Urinary bladder (tissue), 4 donors: ENCODE results near the gene ACSS2. TPM values are rescaled to one million over a fixed set of nuclear protein-coding genes. Genes with fewer than 3 reads are reported as not detected.

Experiments used
- DNase-seq: peaks from one replicate; pipeline ENCODE4 v3.0.0-alpha.2; 2015; ENCODE audit errors: extremely low spot score
- H3K27ac ChIP-seq: one replicate; pipeline ENCODE4 v1.5.1; 2013; ENCODE audit warnings: low read depth, mild to moderate bottlenecking, moderate library complexity
- H3K36me3 ChIP-seq: one replicate; pipeline ENCODE4 v1.6.1; 2013; ENCODE audit warnings: mild to moderate bottlenecking, moderate library complexity; ENCODE audit not compliant: insufficient read depth
- H3K4me1 ChIP-seq: one replicate; pipeline ENCODE4 v1.6.1; 2013; ENCODE audit warnings: mild to moderate bottlenecking, moderate library complexity; ENCODE audit not compliant: insufficient read depth
- H3K4me3 ChIP-seq: one replicate; pipeline ENCODE4 v1.5.1; 2013; ENCODE audit warnings: low read depth, low read length
- WGBS: extraction: QIAGEN DNeasy Blood & Tissue Kit; methylation state at CpG from one replicate; pipeline ENCODE4 v1.1.7; 2013; 5-methylcytosine and 5-hydroxymethylcytosine counted together
- polyA plus RNA-seq: library from polyadenylated mRNA; stranded (reverse); fragments of 200-250 nt; gene quantifications from one replicate; pipeline ENCODE4 v1.2.3, GENCODE V29; 2013
- total RNA-seq: library from RNA; depleted of rRNA; stranded (reverse); fragments of >200 nt; gene quantifications from one replicate; pipeline ENCODE4 v1.2.3, GENCODE V29; 2014
- donor health status: healthy with polysubstance abuse.
- donor health status: healthy.

Gene ACSS2
- total RNA-seq (21.7 TPM), polyA plus RNA-seq (29.5 TPM)

DNA sequence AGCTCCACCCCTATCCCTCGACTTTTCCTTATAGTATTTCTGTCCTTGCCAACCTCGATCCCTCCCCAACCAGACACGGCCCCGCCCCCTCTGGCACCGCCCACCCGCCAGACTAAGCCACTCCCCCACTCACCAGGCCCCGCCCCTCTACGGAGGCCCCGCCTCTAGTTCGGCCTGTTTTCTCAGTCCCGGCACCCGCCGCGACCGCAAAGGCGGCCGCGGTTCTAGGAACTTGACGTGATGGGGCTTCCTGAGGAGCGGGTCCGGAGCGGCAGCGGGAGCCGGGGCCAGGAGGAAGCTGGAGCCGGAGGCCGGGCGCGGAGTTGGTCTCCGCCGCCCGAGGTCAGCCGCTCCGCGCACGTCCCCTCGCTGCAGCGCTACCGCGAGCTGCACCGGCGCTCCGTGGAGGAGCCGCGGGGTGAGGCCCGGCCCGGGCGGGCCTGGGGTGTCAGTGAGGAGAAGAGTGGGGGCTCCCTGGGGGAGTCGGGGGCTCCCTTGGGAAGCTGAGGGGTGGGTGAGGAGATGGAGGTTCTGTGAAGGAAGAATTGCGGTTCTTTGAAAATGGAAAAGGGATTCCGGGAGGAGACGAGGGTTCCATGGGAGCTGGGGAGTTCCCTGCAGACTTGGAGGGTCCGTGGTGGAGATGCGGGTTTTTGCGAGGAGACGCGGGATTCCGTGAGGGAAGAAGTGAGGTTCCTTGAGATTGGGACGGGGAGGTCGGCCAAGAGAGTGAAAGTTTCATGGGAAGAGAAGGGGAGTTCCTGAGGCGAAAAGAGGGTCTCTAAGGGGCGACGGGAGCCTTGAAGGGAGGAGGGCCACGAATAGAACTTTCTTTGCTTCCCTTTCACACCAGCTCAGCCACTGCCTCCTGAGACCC lies at the start of gene ACSS2:
Gene ACSS2 (plus strand): TSS at position 207 of the 877 bp plus-strand sequence. CDS start 34 bp downstream, at position 241.
- under 1% methylated on average over 63 of the region's 63 CpGs for WGBS
- Histone ChIP-seq H3K4me3 (peak within 1 kb of the TSS; percentile 79), H3K36me3 (no peaks in the 10 kb centered on the region), H3K4me1 (no peaks in the 10 kb centered on the region), H3K27ac (peak within 1 kb of the TSS; percentile 76)
- DNase-seq, result no peak

DNA sequence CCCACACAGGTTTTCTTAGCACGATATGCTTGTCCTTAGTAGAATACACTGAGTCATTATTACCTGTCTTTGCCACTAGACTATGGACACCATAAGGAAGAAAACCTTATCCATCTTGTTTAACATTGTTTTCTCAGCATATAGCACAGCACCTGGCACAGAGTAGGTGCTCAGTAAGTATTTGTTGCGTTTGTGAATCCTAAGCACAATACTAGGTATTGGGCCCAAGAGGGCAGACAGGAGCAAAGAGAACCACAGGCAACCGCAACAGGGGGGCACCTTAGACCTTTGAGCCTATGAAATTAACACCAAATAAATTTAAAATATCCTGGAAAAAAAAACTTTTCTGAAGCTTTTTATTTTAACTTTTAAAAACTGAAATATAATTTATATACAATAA lies 47.2 kb upstream of the ACSS2 start:
- no peaks in the 10 kb centered on the region for H3K36me3 ChIP-seq
- WGBS, result 67% methylated on average over 3 of the region's 3 CpGs
- DNase-seq, result no peak
- no peak overlapping the region for H3K4me3 ChIP-seq
- H3K27ac ChIP-seq, result no peak overlapping the region
- no peaks in the 10 kb centered on the region for H3K4me1 ChIP-seq

DNA sequence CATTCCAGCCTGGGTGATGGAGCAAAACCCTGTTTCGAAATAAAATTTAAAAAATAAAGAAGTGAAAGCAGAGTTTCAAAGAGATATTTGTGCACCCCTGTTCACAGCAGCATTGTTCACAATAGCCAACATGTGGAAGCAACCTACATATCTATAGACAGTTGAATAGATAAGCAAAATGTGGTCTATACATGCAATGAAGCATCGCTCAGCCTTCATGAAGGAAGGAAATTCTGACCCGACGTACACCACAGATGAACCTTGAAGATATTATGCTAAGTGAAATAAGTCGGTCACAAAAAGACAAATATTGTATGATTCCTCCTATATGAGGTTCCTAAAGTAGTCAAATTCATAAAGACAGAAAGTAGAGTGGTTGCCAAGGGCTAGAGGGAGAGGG lies 44.5 kb upstream of the ACSS2 start:
- Histone ChIP-seq H3K27ac (no peak overlapping the region), H3K4me1 (no peaks in the 10 kb centered on the region), H3K36me3 (no peaks in the 10 kb centered on the region), H3K4me3 (no peak overlapping the region)
- no peak for DNase-seq
- WGBS, result 70% methylated on average over 5 of the region's 5 CpGs

- H3K4me3 ChIP-seq, result no peak overlapping the region
- 48% methylated on average over 6 of the region's 6 CpGs for WGBS
- H3K4me1 ChIP-seq, result no peaks in the 10 kb centered on the region
- H3K36me3 ChIP-seq, result no peaks in the 10 kb centered on the region
- no peak overlapping the region for H3K27ac ChIP-seq
- DNase-seq, result no peak
These were observed 41.9 kb upstream of the ACSS2 start for GRCh38 chr20:34834459-34834893.

DNA sequence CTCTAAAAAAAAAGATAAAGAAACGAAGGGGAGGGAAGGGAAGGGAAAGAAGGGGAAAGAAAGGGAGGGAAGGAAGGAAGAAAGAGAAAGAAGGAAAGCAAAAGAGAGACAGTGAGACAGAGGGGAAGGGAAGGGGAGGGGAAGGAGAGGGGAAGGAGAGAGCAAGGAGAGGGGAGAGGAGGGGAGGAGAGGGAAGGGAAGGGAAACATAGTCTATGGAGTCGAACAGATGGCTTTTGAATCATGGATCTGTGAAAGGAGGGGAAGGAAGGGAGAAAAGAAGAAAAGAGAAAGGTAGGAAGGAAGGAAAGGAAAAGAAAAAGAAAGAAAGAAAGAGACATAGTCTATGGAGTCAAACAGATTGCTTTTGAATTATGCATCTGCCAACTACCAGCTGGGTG lies 34.3 kb upstream of the ACSS2 start:
- no peaks in the 10 kb centered on the region for H3K4me1 ChIP-seq
- no peak overlapping the region for H3K27ac ChIP-seq
- DNase-seq, result no peak
- 58% methylated on average over 2 of the region's 2 CpGs for WGBS
- no peaks in the 10 kb centered on the region for H3K36me3 ChIP-seq
- H3K4me3 ChIP-seq, result no peak overlapping the region

DNA sequence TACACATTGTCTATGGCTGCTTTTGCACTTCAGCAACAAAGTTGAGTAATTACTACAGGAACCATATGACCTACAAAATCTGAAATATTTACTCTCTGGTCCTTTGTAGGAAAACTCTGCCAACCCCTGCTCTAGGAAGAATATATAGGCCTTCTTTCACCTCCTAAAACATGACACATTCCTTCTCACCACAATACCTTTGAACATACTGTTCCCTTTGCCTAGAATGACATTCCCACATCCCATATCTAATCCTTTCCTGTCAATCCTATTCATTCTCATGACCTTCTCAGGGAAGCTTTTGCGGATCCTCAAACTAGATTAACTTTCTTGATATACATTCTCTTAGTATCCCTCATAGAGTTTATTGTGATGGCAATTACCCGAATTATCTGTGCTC lies 33.0 kb upstream of the ACSS2 start:
- DNase-seq, result no peak
- Histone ChIP-seq H3K27ac (no peak overlapping the region), H3K4me1 (no peaks in the 10 kb centered on the region), H3K4me3 (no peak overlapping the region), H3K36me3 (no peaks in the 10 kb centered on the region)
- WGBS, result 90% methylated on average over 2 of the region's 2 CpGs

- H3K36me3 ChIP-seq, result no peaks in the 10 kb centered on the region
- DNase-seq, result no peak
- no peak overlapping the region for H3K27ac ChIP-seq
- WGBS, result 94% methylated on average over 5 of the region's 5 CpGs
- no peaks in the 10 kb centered on the region for H3K4me1 ChIP-seq
- H3K4me3 ChIP-seq, result no peak overlapping the region
These were observed 27.8 kb upstream of the ACSS2 start for GRCh38 chr20:34848597-34848996.

DNA sequence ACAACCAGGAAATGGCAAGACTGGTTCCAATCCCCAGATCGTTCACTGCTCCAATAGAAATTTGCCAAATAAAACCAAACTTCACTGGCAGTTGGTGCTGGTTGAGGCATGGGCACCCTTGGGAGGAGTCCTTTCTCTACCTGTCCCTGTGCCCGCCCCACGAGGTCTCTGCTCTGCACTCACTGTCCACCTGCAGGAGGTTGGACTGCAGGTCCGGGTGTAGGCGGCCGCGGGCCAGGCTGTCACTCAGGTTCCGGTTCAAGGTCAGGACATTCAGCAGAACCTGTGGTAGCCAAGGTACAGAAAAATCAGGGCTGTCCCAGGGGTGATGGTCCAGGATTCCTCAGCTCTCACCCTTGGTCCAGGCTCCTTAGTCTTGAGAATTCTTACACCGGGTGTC lies 26.6 kb upstream of the ACSS2 start:
- H3K36me3 ChIP-seq, result no peaks in the 10 kb centered on the region
- DNase-seq, result no peak
- no peak overlapping the region for H3K27ac ChIP-seq
- 85% methylated on average over 9 of the region's 9 CpGs for WGBS
- H3K4me1 ChIP-seq, result no peaks in the 10 kb centered on the region
- H3K4me3 ChIP-seq, result no peak overlapping the region

- Histone ChIP-seq H3K36me3 (no peaks in the 10 kb centered on the region), H3K4me3 (no peak overlapping the region), H3K27ac (no peak overlapping the region), H3K4me1 (no peaks in the 10 kb centered on the region)
- no peak for DNase-seq
- 95% methylated on average over 14 of the region's 14 CpGs for WGBS
These were observed 25.4 kb upstream of the ACSS2 start for GRCh38 chr20:34850969-34851368.

GRCh38 chr20:34852298-34852697 lies 24.1 kb upstream of the ACSS2 start:
- DNase-seq, result no peak
- 92% methylated on average over 4 of the region's 4 CpGs for WGBS
- H3K4me1 ChIP-seq, result no peaks in the 10 kb centered on the region
- H3K27ac ChIP-seq, result no peak overlapping the region
- no peak overlapping the region for H3K4me3 ChIP-seq
- H3K36me3 ChIP-seq, result no peaks in the 10 kb centered on the region

DNA sequence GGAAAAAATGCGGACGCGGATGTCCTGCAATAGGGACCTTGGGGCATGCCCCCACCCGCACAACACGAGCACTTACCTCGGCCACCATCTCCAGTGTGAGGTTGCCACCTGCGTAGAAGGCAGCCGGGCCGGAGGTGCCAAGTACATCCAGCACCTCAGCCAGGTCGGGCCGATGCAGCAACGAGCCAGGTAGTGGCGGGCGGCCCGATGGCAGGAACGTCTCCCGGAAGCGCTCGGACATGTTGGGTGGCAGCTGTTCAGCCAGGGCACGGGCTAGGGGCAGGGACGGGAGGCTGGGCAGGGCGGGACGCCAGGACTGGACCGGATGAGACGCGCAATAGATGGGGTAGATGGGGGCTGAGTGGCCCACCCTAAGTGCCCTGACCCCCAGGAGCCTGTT lies 17.0 kb upstream of the ACSS2 start:
- Histone ChIP-seq H3K4me3 (no peak overlapping the region), H3K4me1 (no peaks in the 10 kb centered on the region), H3K27ac (no peak overlapping the region), H3K36me3 (no peaks in the 10 kb centered on the region)
- 96% methylated on average over 26 of the region's 26 CpGs for WGBS
- no peak for DNase-seq

DNA sequence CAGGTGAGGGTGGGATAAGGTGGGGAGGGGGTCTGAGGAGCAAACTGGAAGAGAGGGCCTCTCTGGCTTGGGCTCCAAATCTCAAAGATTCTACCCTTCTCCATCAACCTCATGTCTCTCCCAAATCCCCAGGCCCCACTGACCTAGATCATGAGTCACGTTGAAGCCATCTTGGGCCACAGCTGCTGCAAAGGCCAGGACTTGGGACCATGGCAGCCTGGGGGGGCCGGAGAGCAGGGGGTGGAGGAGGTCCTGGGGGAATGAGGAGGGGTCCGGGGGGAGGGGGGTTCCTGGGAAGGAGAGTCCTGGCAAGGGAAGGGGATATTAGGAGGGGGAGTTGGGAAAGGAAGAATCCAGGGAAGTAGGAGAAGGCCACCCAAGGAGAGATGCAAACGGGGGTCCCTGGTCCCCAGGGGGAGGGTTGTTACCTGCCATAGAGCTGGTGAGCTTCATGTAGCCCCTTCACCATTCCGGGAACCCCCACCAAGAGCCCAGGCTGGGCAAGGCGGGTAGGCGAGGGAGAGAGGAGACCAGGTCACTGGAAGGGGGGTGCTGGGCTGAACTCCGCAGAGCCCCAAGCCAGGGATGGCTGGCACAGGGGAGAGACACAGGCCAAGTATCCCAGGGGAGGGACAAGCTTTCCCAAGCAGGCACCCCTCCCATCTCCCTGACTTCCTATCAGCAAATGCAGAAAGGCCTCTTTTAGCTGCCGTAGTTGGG lies 16.4 kb upstream of the ACSS2 start:
- no peaks in the 10 kb centered on the region for H3K4me1 ChIP-seq
- no peak overlapping the region for H3K4me3 ChIP-seq
- H3K27ac ChIP-seq, result no peak overlapping the region
- DNase-seq, result no peak
- 92% methylated on average over 9 of the region's 9 CpGs for WGBS
- H3K36me3 ChIP-seq, result no peaks in the 10 kb centered on the region

DNA sequence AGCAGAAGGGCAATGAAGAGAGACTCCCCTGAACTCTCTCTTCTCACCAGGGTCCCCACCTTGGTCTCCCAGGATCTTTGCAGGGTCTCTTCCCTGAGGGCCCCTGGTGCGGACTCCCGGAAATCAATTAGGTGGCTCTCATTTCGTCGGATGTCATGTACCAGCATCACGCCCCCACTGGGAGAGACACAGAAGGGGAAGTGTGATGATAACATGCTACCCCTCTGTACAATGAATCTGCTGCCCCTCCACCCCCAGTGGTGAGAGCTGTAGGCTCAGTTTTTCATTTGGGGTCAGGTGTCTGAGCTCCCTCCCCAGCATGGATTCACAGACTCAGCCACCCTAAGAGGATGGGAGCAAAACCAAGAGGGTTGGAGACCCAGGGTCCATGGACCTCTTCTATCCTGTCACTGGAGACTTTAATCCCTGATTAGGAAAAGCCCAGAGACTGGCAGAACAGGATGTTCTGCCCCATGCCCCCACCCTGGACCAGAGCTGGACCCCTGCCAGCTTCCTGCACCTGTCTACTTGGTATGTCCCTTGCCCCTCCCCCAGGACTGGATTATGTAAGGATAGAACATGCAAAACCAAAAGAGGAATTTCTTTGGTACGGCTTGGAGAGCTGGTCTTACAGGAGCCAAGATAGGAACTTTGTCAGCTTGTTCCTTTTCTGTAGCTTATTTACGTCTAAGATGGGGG lies 14.9 kb upstream of the ACSS2 start:
- no peak overlapping the region for H3K4me3 ChIP-seq
- no peak for DNase-seq
- H3K36me3 ChIP-seq, result no peaks in the 10 kb centered on the region
- WGBS, result 86% methylated on average over 7 of the region's 7 CpGs
- H3K4me1 ChIP-seq, result no peaks in the 10 kb centered on the region
- H3K27ac ChIP-seq, result no peak overlapping the region
